ENCODE measurements around the gene IREB2. TPM values are rescaled to one million over a fixed set of nuclear protein-coding genes. Genes with fewer than 3 reads are reported as not detected.

The IREB2 gene
- total and polyA plus RNA-seq, 2 experiments from 2014 or later, result 23.4 to 68.4 TPM

- Mint-ChIP-seq H3K4me1 (peaks cover 9% of the 10 kb centered on the region), H3K9me3 (no peaks in the 10 kb centered on the region), H3K36me3 (ENCODE audit: low read depth) (no peaks in the 10 kb centered on the region), H3K27ac (no peak overlapping the region), H3K27me3 (ENCODE audit: insufficient read depth, low read depth, poor library complexity) (peaks cover 5% of the 10 kb centered on the region), H3K4me3 (no peak overlapping the region)
- no peaks in the 10 kb centered on the region for H3K27me3 ChIP-seq (ENCODE audit: insufficient read depth)
- no peak overlapping the region for H3K4me3 ChIP-seq
- no peak overlapping the region for H2AFZ ChIP-seq
- H3K27ac ChIP-seq (ENCODE audit: low read depth), result no peak overlapping the region
- no peaks in the 10 kb centered on the region for H3K9me2 ChIP-seq (ENCODE audit: insufficient read depth)
- H3K4me2 ChIP-seq, result no peak overlapping the region
- ATAC-seq, result no peak
- H3F3A ChIP-seq (replicated peaks; ENCODE audit: low read depth), result no peaks in the 10 kb centered on the region
- no peaks in the 10 kb centered on the region for H3K79me2 ChIP-seq (replicated peaks; ENCODE audit: insufficient read depth)
- no peaks in the 10 kb centered on the region for H3K4me1 ChIP-seq (ENCODE audit: insufficient read depth)
- H4K20me1 ChIP-seq (replicated peaks; ENCODE audit: insufficient read depth), result no peaks in the 10 kb centered on the region
- H3K36me3 ChIP-seq (ENCODE audit: insufficient read depth), result no peaks in the 10 kb centered on the region
- no peak for DNase-seq (ENCODE audit: low spot score)
- TF ChIP-seq EZH2 (IDR thresholded peaks at IDR 0.05; ENCODE audit: low read depth, unreplicated experiment) (no peak), EZH2phosphoT487 (IDR thresholded peaks at IDR 0.05; ENCODE audit: unreplicated experiment) (no peak), STAT1 (IDR thresholded peaks at IDR 0.05; ENCODE audit: unreplicated experiment) (no peak), POLR2AphosphoS5 (IDR thresholded peaks at IDR 0.05; ENCODE audit: low read depth) (no peak), ZNF462 (CRISPR knock-in tag; IDR thresholded peaks at IDR 0.05) (no peak), CREB1 (CRISPR knock-in tag; IDR thresholded peaks at IDR 0.05; ENCODE audit: low read depth) (no peak)
Measured at GRCh38 chr15:78411061-78411460, 27.0 kb upstream of the IREB2 start.

GRCh38 chr15:78414621-78415250, 23.3 kb upstream of the IREB2 start:
- Mint-ChIP-seq H3K4me1 (peaks cover 9% of the 10 kb centered on the region), H3K27me3 (ENCODE audit: insufficient read depth, low read depth, poor library complexity) (peaks cover 7% of the 10 kb centered on the region), H3K27ac (no peak overlapping the region), H3K4me3 (no peak overlapping the region), H3K9me3 (no peaks in the 10 kb centered on the region), H3K36me3 (ENCODE audit: low read depth) (no peaks in the 10 kb centered on the region; the same call in 2 of the 3 replicates)
- H3K4me3 ChIP-seq, result no peak overlapping the region
- H3K27ac ChIP-seq (ENCODE audit: low read depth), result no peak overlapping the region
- DNase-seq (ENCODE audit: low spot score) (no peak), ATAC-seq (no peak)
- no peaks in the 10 kb centered on the region for H3F3A ChIP-seq (replicated peaks; ENCODE audit: low read depth)
- H4K20me1 ChIP-seq (replicated peaks; ENCODE audit: insufficient read depth), result no peaks in the 10 kb centered on the region
- no peaks in the 10 kb centered on the region for H3K36me3 ChIP-seq (ENCODE audit: insufficient read depth)
- H3K4me2 ChIP-seq, result no peak overlapping the region
- no peaks in the 10 kb centered on the region for H3K79me2 ChIP-seq (replicated peaks; ENCODE audit: insufficient read depth)
- no peak overlapping the region for H2AFZ ChIP-seq
- H3K9me2 ChIP-seq (ENCODE audit: insufficient read depth), result no peaks in the 10 kb centered on the region
- no peaks in the 10 kb centered on the region for H3K4me1 ChIP-seq (ENCODE audit: insufficient read depth)
- no peaks in the 10 kb centered on the region for H3K27me3 ChIP-seq (ENCODE audit: insufficient read depth)
- TF ChIP-seq ZNF114 (CRISPR knock-in tag; IDR thresholded peaks at IDR 0.05) (no peak), EZH2phosphoT487 (IDR thresholded peaks at IDR 0.05; ENCODE audit: unreplicated experiment) (no peak)

Data from GM23338 (cell line).